CD8-positive, alpha-beta memory T cell (primary cell): ENCODE data around the gene BLVRA. TPM values are rescaled to one million over a fixed set of nuclear protein-coding genes. Genes with fewer than 3 reads are reported as not detected.

ENCODE experiments used
- CTCF ChIA-PET: fragments of 350-600 bp; sonication (Branson Sonifier 250); formaldehyde crosslinking; loops from one replicate; lab custom pipeline; 2021; ENCODE audit warnings: antibody characterized with exemption; lab: Charles Lee
- POLR2A ChIA-PET: fragments of 350-600 bp; sonication (Branson Sonifier 250); formaldehyde crosslinking; loops from one replicate; lab custom pipeline; 2021; ENCODE audit warnings: antibody characterized with exemption; lab: Charles Lee
- DNase-seq, 5 donors: peaks; one replicate each; pipeline versions ENCODE4 v3.0.0 to v3.0.0-alpha.2; 2020 to 2022; ENCODE audit warnings: mixed read lengths in 1 of 5
- H3K27ac ChIP-seq: one replicate; pipeline ENCODE4 v1.7.0; 2013; ENCODE audit warnings: low read depth, mild to moderate bottlenecking, low read length, moderate library complexity
- H3K27me3 ChIP-seq: 2 replicates; pipeline ENCODE4 v1.7.0; 2013; ENCODE audit warnings: low read length, mild to moderate bottlenecking; ENCODE audit not compliant: insufficient read depth, poor library complexity, severe bottlenecking
- H3K36me3 ChIP-seq: 2 replicates; pipeline ENCODE4 v1.7.0; 2013; ENCODE audit warnings: mild to moderate bottlenecking, low read length, moderate library complexity; ENCODE audit not compliant: insufficient read depth
- H3K4me1 ChIP-seq: 2 replicates; pipeline ENCODE4 v1.7.0; 2013; ENCODE audit warnings: mild to moderate bottlenecking, low read length, moderate library complexity; ENCODE audit not compliant: insufficient read depth
- H3K4me3 ChIP-seq: 2 replicates; pipeline ENCODE4 v1.7.0; 2013; ENCODE audit warnings: mild to moderate bottlenecking, low read length
- H3K9me3 ChIP-seq: 2 replicates; pipeline ENCODE4 v1.7.0; 2013; ENCODE audit warnings: mild to moderate bottlenecking, low read length
- H3K27ac Mint-ChIP-seq, 8 donors: one replicate each; pipeline ENCODE4 v1.8.0; 2020 to 2021; ENCODE audit warnings: mixed read lengths in 8 of 8, mild to moderate bottlenecking in 6 of 8, inconsistent platforms in 3 of 8, moderate library complexity in 3 of 8
- H3K27me3 Mint-ChIP-seq, 2 donors: one replicate each; pipeline ENCODE4 v1.8.0; 2020 to 2021; ENCODE audit warnings: mixed read lengths in 2 of 2, mild to moderate bottlenecking in 1 of 2, moderate library complexity in 1 of 2
- H3K36me3 Mint-ChIP-seq, 3 donors: one replicate each; pipeline ENCODE4 v1.8.0; 2020 to 2021; ENCODE audit warnings: mixed read lengths in 3 of 3, inconsistent platforms in 1 of 3, mild to moderate bottlenecking in 1 of 3
- H3K4me1 Mint-ChIP-seq, 3 donors: one replicate each; pipeline ENCODE4 v1.8.0; 2020 to 2021; ENCODE audit warnings: mixed read lengths in 3 of 3, inconsistent platforms in 1 of 3, mild to moderate bottlenecking in 1 of 3
- H3K4me3 Mint-ChIP-seq, 7 donors: one replicate each; pipeline ENCODE4 v1.8.0; 2020 to 2021; ENCODE audit warnings: mixed read lengths in 7 of 7, mild to moderate bottlenecking in 6 of 7, moderate library complexity in 4 of 7, inconsistent platforms in 2 of 7
- H3K9me3 Mint-ChIP-seq, 5 donors: one replicate each; pipeline ENCODE4 v1.8.0; 2020 to 2022; ENCODE audit warnings: mixed read lengths in 5 of 5, mild to moderate bottlenecking in 3 of 5, moderate library complexity in 2 of 5, inconsistent platforms in 1 of 5
- polyA plus RNA-seq: library from polyadenylated mRNA; unstranded; fragments of 300-500 nt; fragmentation: Illumina TruSeq; gene quantifications from one replicate; pipeline ENCODE4 v1.2.3, GENCODE V29; 2021
- total RNA-seq, 2 experiments: library from RNA; stranded (reverse); gene quantifications; one replicate each; pipeline ENCODE4 v1.2.3, GENCODE V29; 2021

BLVRA gene
- total and polyA plus RNA-seq, 3 experiments from 2014 or later = 26.8 to 52.6 (median 30.1) TPM

GRCh38 chr7:43735403-43735801, 23.1 kb upstream of the BLVRA start:
- no peak overlapping the region for H3K4me3 Mint-ChIP-seq
- Histone ChIP-seq H3K4me3 (no peak overlapping the region), H3K27ac (peak overlapping the region; percentile 4), H3K27me3 (no peaks in the 10 kb centered on the region), H3K4me1 (no peaks in the 10 kb centered on the region), H3K9me3 (no peaks in the 10 kb centered on the region), H3K36me3 (no peaks in the 10 kb centered on the region)
- no peaks in the 10 kb centered on the region for H3K36me3 Mint-ChIP-seq
- no peaks in the 10 kb centered on the region for H3K27me3 Mint-ChIP-seq
- H3K9me3 Mint-ChIP-seq = no peaks in the 10 kb centered on the region
- no peak for DNase-seq
- POLR2A ChIA-PET = no interaction called here
- H3K4me1 Mint-ChIP-seq = peaks cover 0 to 1% (median under 1%) of the 10 kb centered on the region in 3 donors
- CTCF ChIA-PET = interaction anchor here (1.0 to 2.3 kb wide), 2 partner anchors 13 to 153 kb away, joined by 3 to 7 read pairs; partner anchors contain the start of gene STK17A
- H3K27ac Mint-ChIP-seq = peak overlapping the region in 2 of 8 donors; percentile 22 to 43

- Mint-ChIP-seq H3K4me3 (no peak overlapping the region), H3K27me3 (no peaks in the 10 kb centered on the region), H3K27ac (peak overlapping the region in 1 of 8 donors; percentile 22), H3K4me1 (peaks cover 0 to 1% (median 0%) of the 10 kb centered on the region in 3 donors), H3K9me3 (no peaks in the 10 kb centered on the region), H3K36me3 (no peaks in the 10 kb centered on the region)
- ChIA-PET POLR2A (no interaction called here), CTCF (interaction anchor here (1.0 to 2.3 kb wide), 2 partner anchors 14 to 153 kb away, joined by 3 to 7 read pairs; partner anchors contain the start of gene STK17A)
- peak overlapping the region; percentile 4 for H3K27ac ChIP-seq
- no peaks in the 10 kb centered on the region for H3K4me1 ChIP-seq
- no peak overlapping the region for H3K4me3 ChIP-seq
- H3K27me3 ChIP-seq = no peaks in the 10 kb centered on the region
- no peaks in the 10 kb centered on the region for H3K9me3 ChIP-seq
- DNase-seq = no peak
- H3K36me3 ChIP-seq = no peaks in the 10 kb centered on the region
Measured at GRCh38 chr7:43735802-43736603, 22.5 kb upstream of the BLVRA start.

GRCh38 chr7:43737467-43738127, 20.9 kb upstream of the BLVRA start:
- Mint-ChIP-seq H3K36me3 (no peaks in the 10 kb centered on the region), H3K4me3 (no peak overlapping the region), H3K27me3 (no peaks in the 10 kb centered on the region), H3K9me3 (no peaks in the 10 kb centered on the region), H3K27ac (no peak overlapping the region), H3K4me1 (peaks cover 0 to 1% (median 0%) of the 10 kb centered on the region in 3 donors)
- POLR2A ChIA-PET = no interaction called here
- H3K9me3 ChIP-seq = no peaks in the 10 kb centered on the region
- H3K4me1 ChIP-seq = no peaks in the 10 kb centered on the region
- CTCF ChIA-PET = interaction anchor here (2.3 kb wide), 1 partner anchor 155 kb away, joined by 7 read pairs; the partner anchor contains the start of gene STK17A
- no peak overlapping the region for H3K4me3 ChIP-seq
- no peaks in the 10 kb centered on the region for H3K27me3 ChIP-seq
- H3K36me3 ChIP-seq = no peaks in the 10 kb centered on the region
- DNase-seq = no peak
- H3K27ac ChIP-seq = no peak overlapping the region

- Histone ChIP-seq H3K9me3 (no peaks in the 10 kb centered on the region), H3K36me3 (no peaks in the 10 kb centered on the region)
- CTCF ChIA-PET = no interaction called here
Measured at GRCh38 chr7:43742692-43743091, 15.8 kb upstream of the BLVRA start.

GRCh38 chr7:43747328-43748105, 11.0 kb upstream of the BLVRA start:
- Mint-ChIP-seq H3K27me3 (peaks cover 0 to under 1% of the 10 kb centered on the region in 2 donors), H3K36me3 (no peaks in the 10 kb centered on the region), H3K9me3 (no peaks in the 10 kb centered on the region), H3K27ac (no peak overlapping the region), H3K4me1 (peaks cover 0 to 11% (median 10%) of the 10 kb centered on the region in 3 donors), H3K4me3 (no peak overlapping the region)
- no peaks in the 10 kb centered on the region for H3K4me1 ChIP-seq
- CTCF ChIA-PET = no interaction called here
- no peaks in the 10 kb centered on the region for H3K36me3 ChIP-seq
- no peak overlapping the region for H3K27ac ChIP-seq
- no peak for DNase-seq
- no peaks in the 10 kb centered on the region for H3K9me3 ChIP-seq
- no peaks in the 10 kb centered on the region for H3K27me3 ChIP-seq
- POLR2A ChIA-PET = no interaction called here
- no peak overlapping the region for H3K4me3 ChIP-seq

More at GRCh38 chr7:43742692-43743091, 15.8 kb upstream of the BLVRA start:
- no peaks in the 10 kb centered on the region for H3K36me3 Mint-ChIP-seq
- H3K4me1 Mint-ChIP-seq = no peaks in the 10 kb centered on the region
- DNase-seq = no peak
- no peaks in the 10 kb centered on the region for H3K27me3 Mint-ChIP-seq
- no peaks in the 10 kb centered on the region for H3K27me3 ChIP-seq
- H3K4me1 ChIP-seq = no peaks in the 10 kb centered on the region
- H3K9me3 Mint-ChIP-seq = no peaks in the 10 kb centered on the region
- POLR2A ChIA-PET = no interaction called here
- no peak overlapping the region for H3K4me3 ChIP-seq
- H3K27ac Mint-ChIP-seq = no peak overlapping the region
- H3K4me3 Mint-ChIP-seq = no peak overlapping the region
- H3K27ac ChIP-seq = no peak overlapping the region

GRCh38 chr7:43749383-43749940, 9.0 kb upstream of the BLVRA start:
- Histone ChIP-seq H3K4me3 (no peak overlapping the region), H3K9me3 (no peaks in the 10 kb centered on the region), H3K36me3 (no peaks in the 10 kb centered on the region), H3K4me1 (no peaks in the 10 kb centered on the region), H3K27ac (no peak overlapping the region), H3K27me3 (no peaks in the 10 kb centered on the region)
- no peaks in the 10 kb centered on the region for H3K9me3 Mint-ChIP-seq
- peaks cover 0 to 11% (median 10%) of the 10 kb centered on the region in 3 donors for H3K4me1 Mint-ChIP-seq
- ChIA-PET POLR2A (no interaction called here), CTCF (interaction anchor here (1.0 kb wide), 1 partner anchor 167 kb away, joined by 3 read pairs; the partner anchor contains the start of gene STK17A)
- H3K36me3 Mint-ChIP-seq = no peaks in the 10 kb centered on the region
- H3K4me3 Mint-ChIP-seq = no peak overlapping the region
- H3K27me3 Mint-ChIP-seq = peaks cover 2 to 8% of the 10 kb centered on the region in 2 donors
- peak overlapping the region in 1 of 8 donors; percentile 61 for H3K27ac Mint-ChIP-seq
- no peak for DNase-seq

GRCh38 chr7:43750016-43750887, 8.2 kb upstream of the BLVRA start:
- Mint-ChIP-seq H3K4me1 (peaks cover 0 to 11% (median 10%) of the 10 kb centered on the region in 3 donors), H3K9me3 (no peaks in the 10 kb centered on the region), H3K4me3 (peak overlapping the region in 1 of 7 donors; percentile 41), H3K27me3 (peaks cover 2 to 8% of the 10 kb centered on the region in 2 donors), H3K27ac (peak overlapping the region in 1 of 8 donors; percentile 38), H3K36me3 (no peaks in the 10 kb centered on the region)
- H3K4me3 ChIP-seq = no peak overlapping the region
- DNase-seq = no peak
- ChIA-PET POLR2A (no interaction called here), CTCF (no interaction called here)
- no peaks in the 10 kb centered on the region for H3K4me1 ChIP-seq
- no peaks in the 10 kb centered on the region for H3K36me3 ChIP-seq
- no peaks in the 10 kb centered on the region for H3K27me3 ChIP-seq
- no peaks in the 10 kb centered on the region for H3K9me3 ChIP-seq
- H3K27ac ChIP-seq = no peak overlapping the region
